GM20000 (cell line): ENCODE results near the gene SLC35C1.

Source experiments
- DNase-seq: peaks from one replicate; pipeline ENCODE4 v3.0.0; 2012; ENCODE audit warnings: low spot score
- TF ChIP-seq, protein P1 (sequence below): IDR thresholded peaks from 2 replicates; pipeline ENCODE4 v1.5.1; 2012; ENCODE audit warnings: mild to moderate bottlenecking, control low read depth; ENCODE audit errors: extremely low read depth, missing control alignments

The SLC35C1 gene

DNA sequence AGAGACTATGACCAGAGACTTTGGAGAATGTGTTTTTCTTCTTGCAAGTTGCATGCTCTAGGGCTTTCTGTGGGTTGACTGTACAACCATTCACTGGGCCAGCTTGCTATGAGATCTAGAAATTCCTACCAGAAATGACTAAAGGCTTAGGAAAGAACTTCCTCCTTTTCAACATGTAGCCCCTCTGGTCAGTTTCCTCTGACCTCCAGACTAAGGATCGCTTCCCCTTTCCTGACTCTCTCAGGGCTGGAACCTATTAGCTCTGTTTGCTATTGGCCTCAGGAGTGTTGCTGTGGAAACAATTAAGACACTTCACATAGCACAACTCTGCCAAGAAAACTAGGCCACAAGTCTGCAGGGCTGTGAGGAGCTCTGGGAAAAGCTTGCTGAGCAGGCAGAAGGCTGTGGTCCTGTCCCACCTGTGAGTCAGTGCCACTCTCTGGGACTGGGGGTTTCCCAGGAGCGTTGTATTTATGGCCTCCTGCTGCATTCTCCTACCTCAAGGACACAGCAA is 53.1 kb downstream of the SLC35C1 start:
- TF ChIP-seq, protein P1, sequence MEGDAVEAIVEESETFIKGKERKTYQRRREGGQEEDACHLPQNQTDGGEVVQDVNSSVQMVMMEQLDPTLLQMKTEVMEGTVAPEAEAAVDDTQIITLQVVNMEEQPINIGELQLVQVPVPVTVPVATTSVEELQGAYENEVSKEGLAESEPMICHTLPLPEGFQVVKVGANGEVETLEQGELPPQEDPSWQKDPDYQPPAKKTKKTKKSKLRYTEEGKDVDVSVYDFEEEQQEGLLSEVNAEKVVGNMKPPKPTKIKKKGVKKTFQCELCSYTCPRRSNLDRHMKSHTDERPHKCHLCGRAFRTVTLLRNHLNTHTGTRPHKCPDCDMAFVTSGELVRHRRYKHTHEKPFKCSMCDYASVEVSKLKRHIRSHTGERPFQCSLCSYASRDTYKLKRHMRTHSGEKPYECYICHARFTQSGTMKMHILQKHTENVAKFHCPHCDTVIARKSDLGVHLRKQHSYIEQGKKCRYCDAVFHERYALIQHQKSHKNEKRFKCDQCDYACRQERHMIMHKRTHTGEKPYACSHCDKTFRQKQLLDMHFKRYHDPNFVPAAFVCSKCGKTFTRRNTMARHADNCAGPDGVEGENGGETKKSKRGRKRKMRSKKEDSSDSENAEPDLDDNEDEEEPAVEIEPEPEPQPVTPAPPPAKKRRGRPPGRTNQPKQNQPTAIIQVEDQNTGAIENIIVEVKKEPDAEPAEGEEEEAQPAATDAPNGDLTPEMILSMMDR = no peak
- no peak for DNase-seq

GRCh38 chr11:45858751-45859398 is 53.9 kb downstream of the SLC35C1 start:
- no peak for DNase-seq
- TF ChIP-seq, protein P1 = no peak

GRCh38 chr11:45859661-45860140 is 54.8 kb downstream of the SLC35C1 start:
- TF ChIP-seq, protein P1 = no peak
- DNase-seq = no peak

- TF ChIP-seq, protein P1 = no peak
- no peak for DNase-seq
These were observed 55.4 kb downstream of the SLC35C1 start for GRCh38 chr11:45860348-45860747.

- DNase-seq = no peak
- TF ChIP-seq, protein P1 = no peak
These were observed 56.0 kb downstream of the SLC35C1 start for GRCh38 chr11:45860764-45861510.
